IMR-90 (cell line): ENCODE results near the gene ADGRD1. TPM values are rescaled to one million over a fixed set of nuclear protein-coding genes. Genes with fewer than 3 reads are reported as not detected.

Experiments
- ATAC-seq: fragments of 200-7000 bp; cut with Tn5 transposase; 2 replicates; pipeline ENCODE4 v1.9.1; 2020; ENCODE audit warnings: low read depth, mild to moderate bottlenecking, moderate library complexity
- BruUV-seq: library from RNA; stranded (reverse); fragments of 400-500 nt; replicated peaks from 2 replicates; lab custom pipeline; 2021; lab: Mats Ljungman, UMichigan
- CTCF ChIA-PET: fragments of 300-600 bp; formaldehyde crosslinking; extraction: SDS; loops from one replicate; lab custom pipeline; 2021; ENCODE audit warnings: antibody characterized with exemption; lab: Yijun Ruan, JAX
- POLR2A ChIA-PET: fragments of 300-600 bp; sonication (Branson Sonifier 250); formaldehyde crosslinking; loops from one replicate; lab custom pipeline; 2022; ENCODE audit warnings: antibody characterized with exemption; ENCODE audit not compliant: unreplicated experiment; lab: Charles Lee
- DNase-seq: peaks from one replicate; pipeline ENCODE4 v3.0.0; 2013
- H2AFZ ChIP-seq: replicated peaks from 2 replicates; pipeline ENCODE3; 2013; ENCODE audit warnings: low read length, mild to moderate bottlenecking; ENCODE audit not compliant: poor library complexity
- H2AK5ac ChIP-seq: 2 replicates; pipeline ENCODE4 v1.6.1; 2013; ENCODE audit warnings: low read depth, low read length, inconsistent platforms
- H2AK9ac ChIP-seq: replicated peaks from 2 replicates; pipeline ENCODE3; 2013; ENCODE audit warnings: mild to moderate bottlenecking, low read depth, low read length, moderate library complexity; ENCODE audit not compliant: poor library complexity
- H2BK120ac ChIP-seq: 2 replicates; pipeline ENCODE4 v1.6.1; 2013; ENCODE audit warnings: low read depth, low read length, inconsistent platforms
- H2BK15ac ChIP-seq: 3 replicates; pipeline ENCODE4 v1.6.1; 2013; ENCODE audit warnings: low read depth, low read length, inconsistent platforms
- H2BK20ac ChIP-seq: 2 replicates; pipeline ENCODE4 v1.6.1; 2013; ENCODE audit warnings: low read depth, mild to moderate bottlenecking, inconsistent platforms, low read length, moderate library complexity
- H2BK5ac ChIP-seq: 2 replicates; pipeline ENCODE4 v1.6.1; 2013; ENCODE audit warnings: mild to moderate bottlenecking, low read depth, low read length, inconsistent platforms; ENCODE audit not compliant: poor library complexity, severe bottlenecking
- H3K14ac ChIP-seq: replicated peaks from 2 replicates; pipeline ENCODE4 v1.6.1; 2013; ENCODE audit warnings: low read depth, low read length, inconsistent platforms
- H3K18ac ChIP-seq: 2 replicates; pipeline ENCODE4 v1.6.1; 2013; ENCODE audit warnings: low read depth, low read length, control low read depth
- H3K23ac ChIP-seq: 2 replicates; pipeline ENCODE4 v1.6.1; 2013; ENCODE audit warnings: low read depth, low read length, inconsistent platforms
- H3K27ac ChIP-seq: 2 replicates; pipeline ENCODE4 v1.5.1; 2013; ENCODE audit warnings: mild to moderate bottlenecking, control low read depth, low read length; ENCODE audit not compliant: insufficient read depth
- H3K27me3 ChIP-seq: 2 replicates; pipeline ENCODE4 v1.6.1; 2013; ENCODE audit warnings: low read length; ENCODE audit not compliant: control insufficient read depth, insufficient read depth
- H3K36me3 ChIP-seq: 2 replicates; pipeline ENCODE4 v1.6.1; 2013; ENCODE audit warnings: low read length, mixed read lengths; ENCODE audit not compliant: control insufficient read depth, insufficient read depth
- H3K4ac ChIP-seq: 2 replicates; pipeline ENCODE4 v1.6.1; 2013; ENCODE audit warnings: low read depth, low read length, inconsistent platforms
- H3K4me1 ChIP-seq: 2 replicates; pipeline ENCODE4 v1.6.1; 2013; ENCODE audit warnings: low read length, mixed read lengths; ENCODE audit not compliant: control insufficient read depth, insufficient read depth
- H3K4me2 ChIP-seq: 2 replicates; pipeline ENCODE4 v1.6.1; 2013; ENCODE audit warnings: low read depth, mild to moderate bottlenecking, control low read depth, low read length, moderate library complexity
- H3K4me3 ChIP-seq: 2 replicates; pipeline ENCODE4 v1.5.1; 2013; ENCODE audit warnings: low read depth, mild to moderate bottlenecking, control low read depth, low read length, moderate library complexity; ENCODE audit not compliant: insufficient read depth
- H3K56ac ChIP-seq: 2 replicates; pipeline ENCODE4 v1.6.1; 2013; ENCODE audit warnings: low read length, inconsistent platforms; ENCODE audit not compliant: insufficient read depth; ENCODE audit errors: extremely low read depth
- H3K79me1 ChIP-seq, 2 experiments: 2 replicates each; pipeline ENCODE4 v1.6.1; 2013; ENCODE audit warnings: low read length in 2 of 2, inconsistent platforms in 1 of 2, low read depth in 1 of 2
- H3K9ac ChIP-seq: 2 replicates; pipeline ENCODE4 v1.6.1; 2013; ENCODE audit warnings: low read depth, low read length, control low read depth
- H3K9me1 ChIP-seq: 2 replicates; pipeline ENCODE4 v1.6.1; 2013; ENCODE audit warnings: low read length, inconsistent platforms; ENCODE audit not compliant: insufficient read depth
- H3K9me3 ChIP-seq: 2 replicates; pipeline ENCODE4 v1.6.1; 2013; ENCODE audit warnings: low read length; ENCODE audit not compliant: control insufficient read depth, insufficient read depth
- H4K20me1 ChIP-seq: 2 replicates; pipeline ENCODE4 v1.6.1; 2013; ENCODE audit warnings: low read length, inconsistent platforms; ENCODE audit not compliant: insufficient read depth
- H4K5ac ChIP-seq: 2 replicates; pipeline ENCODE4 v1.6.1; 2013; ENCODE audit warnings: mild to moderate bottlenecking, low read depth, low read length, control low read depth
- H4K8ac ChIP-seq, 2 experiments: 2 replicates each; pipeline ENCODE4 v1.6.1; 2013; ENCODE audit warnings: low read depth in 2 of 2, low read length in 2 of 2, control low read depth in 1 of 2, inconsistent platforms in 1 of 2
- H4K91ac ChIP-seq: 2 replicates; pipeline ENCODE4 v1.6.1; 2013; ENCODE audit warnings: low read depth, low read length, inconsistent platforms; ENCODE audit not compliant: insufficient read depth
- BHLHE40 ChIP-seq: fragments of 150-350 bp; IDR thresholded peaks from 2 replicates; pipeline ENCODE4 v1.6.1; 2016; ENCODE audit warnings: mild to moderate bottlenecking, low read depth, low read length
- CEBPB ChIP-seq: IDR thresholded peaks from 2 replicates; pipeline ENCODE4 v1.6.1; 2012; ENCODE audit warnings: low read depth, low read length, improper control_type of control experiment
- CHD1 ChIP-seq: IDR thresholded peaks from 2 replicates; pipeline ENCODE4 v1.6.1; 2012; ENCODE audit warnings: low read depth, low read length, improper control_type of control experiment
- ELK1 ChIP-seq: fragments of 150-350 bp; IDR thresholded peaks from 2 replicates; pipeline ENCODE4 v1.6.1; 2016; ENCODE audit warnings: low read depth, mild to moderate bottlenecking, low read length, moderate library complexity, borderline replicate concordance
- FOS ChIP-seq: fragments of 150-350 bp; IDR thresholded peaks from 2 replicates; pipeline ENCODE4 v1.6.1; 2016; ENCODE audit warnings: low read depth, low read length
- MAFK ChIP-seq: IDR thresholded peaks from 2 replicates; pipeline ENCODE4 v1.6.1; 2012; ENCODE audit warnings: low read depth, low read length, improper control_type of control experiment
- MAZ ChIP-seq: IDR thresholded peaks from 2 replicates; pipeline ENCODE4 v1.6.1; 2012; ENCODE audit warnings: low read depth, mild to moderate bottlenecking, low read length, improper control_type of control experiment, moderate library complexity, borderline replicate concordance
- MXI1 ChIP-seq: IDR thresholded peaks from 2 replicates; pipeline ENCODE4 v1.6.1; 2012; ENCODE audit warnings: low read depth, mild to moderate bottlenecking, low read length, moderate library complexity, borderline replicate concordance
- NFE2L2 ChIP-seq: fragments of 150-350 bp; IDR thresholded peaks from 2 replicates; pipeline ENCODE4 v1.6.1; 2016; ENCODE audit warnings: low read depth, mild to moderate bottlenecking, low read length
- POLR2A ChIP-seq: IDR thresholded peaks from 2 replicates; pipeline ENCODE4 v1.6.1; 2012; ENCODE audit warnings: mild to moderate bottlenecking, low read depth, low read length
- RAD21 ChIP-seq: IDR thresholded peaks from 2 replicates; pipeline ENCODE4 v1.6.1; 2012; ENCODE audit warnings: low read length, improper control_type of control experiment
- RCOR1 ChIP-seq: IDR thresholded peaks from 2 replicates; pipeline ENCODE4 v1.6.1; 2012; ENCODE audit warnings: mild to moderate bottlenecking, low read length, improper control_type of control experiment; ENCODE audit not compliant: insufficient replicate concordance
- RFX5 ChIP-seq: IDR thresholded peaks from 2 replicates; pipeline ENCODE4 v1.8.0; 2012; ENCODE audit warnings: low read depth, mild to moderate bottlenecking, low read length, moderate library complexity
- SMC3 ChIP-seq: fragments of 150-350 bp; IDR thresholded peaks from 2 replicates; pipeline ENCODE4 v1.6.1; 2016; ENCODE audit warnings: low read depth, mild to moderate bottlenecking, antibody characterized with exemption, low read length, moderate library complexity
- USF2 ChIP-seq: fragments of 150-350 bp; IDR thresholded peaks from 2 replicates; pipeline ENCODE4 v1.6.1; 2017; ENCODE audit warnings: mild to moderate bottlenecking, antibody characterized with exemption, low read length, low read depth
- WGBS, 2 experiments: methylation state at CpG; one replicate each; pipeline versions ENCODE4 v1.1.5 to v1.1.7; 2013; ENCODE audit warnings: missing lambda C conversion rate in 2 of 2; ENCODE audit not compliant: insufficient read length in 1 of 2; ENCODE audit errors: extremely low coverage in 2 of 2; 5-methylcytosine and 5-hydroxymethylcytosine counted together
- dilution Hi-C: fragments of 300-500 bp; cut with HindIII; formaldehyde crosslinking; loops from one replicate; pipeline ENCODE4 v1.14.3; 2018; ENCODE audit warnings: low sequenced_read_pairs; ENCODE audit not compliant: unreplicated experiment
- in situ Hi-C: fragments of 300-500 bp; cut with MboI; formaldehyde crosslinking; loops from 3 replicates; pipeline ENCODE4 v1.14.3; 2019; ENCODE audit warnings: low sequenced_read_pairs, inconsistent platforms, mixed read lengths
- intact Hi-C: fragments of 100-400 bp; cut with micrococcal nuclease; formaldehyde crosslinking; loops from 2 replicates; pipeline ENCODE4 v1.10.0; 2022
- polyA plus RNA-seq, 3 experiments: library from polyadenylated mRNA; depleted of rRNA; stranded (reverse); fragments of >200 nt; gene quantifications; 2 replicates each; pipeline ENCODE4 v1.2.3, GENCODE V29; 2012; ENCODE audit warnings: low replicate concordance in 1 of 3
- total RNA-seq: library from RNA; depleted of rRNA; stranded (reverse); fragments of >200 nt; gene quantifications from 2 replicates; pipeline ENCODE4 v1.2.3, GENCODE V29; 2012
- TF ChIP-seq, protein P1 (sequence below): conservative IDR thresholded peaks from 2 replicates; pipeline ENCODE4 v1.5.1; 2012; ENCODE audit warnings: mild to moderate bottlenecking, low read depth, low read length, improper control_type of control experiment

ADGRD1 gene
- total and polyA plus RNA-seq, 2 of the 4 experiments (the other 2 are of a cell fraction), result not detected

GRCh38 chr12:131018808-131019397, 65.2 kb downstream of the ADGRD1 start:
- H3K36me3 ChIP-seq, result no peaks in the 10 kb centered on the region
- H4K5ac ChIP-seq, result no peak overlapping the region
- no TSS peak for BruUV-seq
- in situ Hi-C loops (no loop called here), intact Hi-C loops (no loop called here), dilution Hi-C loops (no loop called here)
- no peak overlapping the region for H4K8ac ChIP-seq
- H2AFZ ChIP-seq, result no peak overlapping the region
- H3K9me1 ChIP-seq, result no peaks in the 10 kb centered on the region
- no peak overlapping the region for H3K27ac ChIP-seq
- H3K4me1 ChIP-seq, result no peaks in the 10 kb centered on the region
- H3K14ac ChIP-seq, result no peak overlapping the region
- ChIA-PET CTCF (no interaction called here), POLR2A (no interaction called here)
- H2AK9ac ChIP-seq, result no peak overlapping the region
- no peaks in the 10 kb centered on the region for H3K27me3 ChIP-seq
- no peak overlapping the region for H2BK20ac ChIP-seq
- no peak overlapping the region for H3K4me2 ChIP-seq
- H2BK15ac ChIP-seq, result no peak overlapping the region
- TF ChIP-seq, protein P1, sequence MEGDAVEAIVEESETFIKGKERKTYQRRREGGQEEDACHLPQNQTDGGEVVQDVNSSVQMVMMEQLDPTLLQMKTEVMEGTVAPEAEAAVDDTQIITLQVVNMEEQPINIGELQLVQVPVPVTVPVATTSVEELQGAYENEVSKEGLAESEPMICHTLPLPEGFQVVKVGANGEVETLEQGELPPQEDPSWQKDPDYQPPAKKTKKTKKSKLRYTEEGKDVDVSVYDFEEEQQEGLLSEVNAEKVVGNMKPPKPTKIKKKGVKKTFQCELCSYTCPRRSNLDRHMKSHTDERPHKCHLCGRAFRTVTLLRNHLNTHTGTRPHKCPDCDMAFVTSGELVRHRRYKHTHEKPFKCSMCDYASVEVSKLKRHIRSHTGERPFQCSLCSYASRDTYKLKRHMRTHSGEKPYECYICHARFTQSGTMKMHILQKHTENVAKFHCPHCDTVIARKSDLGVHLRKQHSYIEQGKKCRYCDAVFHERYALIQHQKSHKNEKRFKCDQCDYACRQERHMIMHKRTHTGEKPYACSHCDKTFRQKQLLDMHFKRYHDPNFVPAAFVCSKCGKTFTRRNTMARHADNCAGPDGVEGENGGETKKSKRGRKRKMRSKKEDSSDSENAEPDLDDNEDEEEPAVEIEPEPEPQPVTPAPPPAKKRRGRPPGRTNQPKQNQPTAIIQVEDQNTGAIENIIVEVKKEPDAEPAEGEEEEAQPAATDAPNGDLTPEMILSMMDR, result no peak
- no peak for TF ChIP-seq RCOR1
- TF ChIP-seq MXI1, result no peak
- no peak for TF ChIP-seq RAD21
- TF ChIP-seq RFX5, result no peak
- TF ChIP-seq FOS, result no peak
- no peak for TF ChIP-seq MAZ
- no peak for TF ChIP-seq BHLHE40
- no peak for TF ChIP-seq USF2
- no peak for TF ChIP-seq MAFK
- TF ChIP-seq CHD1, result no peak
- no peak for TF ChIP-seq POLR2A
- TF ChIP-seq NFE2L2, result no peak
- TF ChIP-seq ELK1, result no peak
- TF ChIP-seq SMC3, result no peak
- no peak for TF ChIP-seq CEBPB
- H3K9me3 ChIP-seq, result peaks cover 49% of the 10 kb centered on the region
- no peak for ATAC-seq
- no peak overlapping the region for H2BK5ac ChIP-seq
- H2BK120ac ChIP-seq, result no peak overlapping the region
- no peaks in the 10 kb centered on the region for H4K20me1 ChIP-seq
- no peak overlapping the region for H2AK5ac ChIP-seq
- no peak overlapping the region for H3K56ac ChIP-seq
- DNase-seq, result no peak
- no peak overlapping the region for H4K91ac ChIP-seq
- no peak overlapping the region for H3K18ac ChIP-seq
- WGBS, 2 experiments, result 60% methylated on average over 2 of the region's 16 CpGs; no CpG with 5 or more reads in 1 of the 2 experiments
- no peak overlapping the region for H3K4ac ChIP-seq
- H3K9ac ChIP-seq, result no peak overlapping the region
- H3K4me3 ChIP-seq, result no peak overlapping the region
- H3K23ac ChIP-seq, result no peak overlapping the region
- H3K79me1 ChIP-seq, result no peaks in the 10 kb centered on the region
